Transverse colon (tissue), 4 donors: ENCODE data around the gene MUC5B. TPM values are rescaled to one million over a fixed set of nuclear protein-coding genes. Genes with fewer than 3 reads are reported as not detected.

Experiments used
- DNase-seq: peaks from one replicate; pipeline ENCODE4 v3.0.0-alpha.2; 2019
- H3K27ac ChIP-seq, 4 donors: fragments of 200-600 bp; sonication (generic); 2 replicates each; pipeline ENCODE4 v1.5.1; 2016 to 2018; ENCODE audit warnings: inconsistent platforms in 4 of 4
- H3K27me3 ChIP-seq: fragments of 200-600 bp; sonication (generic); 2 replicates; pipeline ENCODE4 v1.5.1; 2017; ENCODE audit warnings: inconsistent platforms
- H3K36me3 ChIP-seq, 4 donors: fragments of 200-600 bp; sonication (generic); 2 replicates each; pipeline ENCODE4 v1.5.1; 2017 to 2019; ENCODE audit warnings: inconsistent platforms in 4 of 4
- H3K4me1 ChIP-seq, 4 donors: fragments of 200-600 bp; sonication (generic); 2 replicates each; pipeline ENCODE4 v1.5.1; 2017 to 2020; ENCODE audit warnings: inconsistent platforms in 4 of 4
- H3K4me3 ChIP-seq, 4 donors: fragments of 200-600 bp; sonication (generic); 1 replicate in 1 of 4; 2 replicates in 3 of 4; pipeline versions ENCODE4 v1.5.1 to v1.6.1; 2017 to 2019; ENCODE audit warnings: inconsistent platforms in 4 of 4
- H3K9me3 ChIP-seq, 2 donors: fragments of 200-600 bp; sonication (generic); 2 replicates each; pipeline ENCODE4 v1.5.1; 2017 to 2019; ENCODE audit warnings: inconsistent platforms in 2 of 2
- EP300 ChIP-seq: sonication (generic); formaldehyde crosslinking; IDR thresholded peaks from one replicate; pipeline ENCODE4 v1.6.1; 2017; ENCODE audit warnings: antibody characterized with exemption, low read depth
- POLR2A ChIP-seq: fragments of 450-650 bp; IDR thresholded peaks from one replicate; pipeline ENCODE4 v1.6.1; 2016; ENCODE audit warnings: antibody characterized with exemption, mild to moderate bottlenecking, moderate library complexity
- POLR2AphosphoS5 ChIP-seq, 3 donors: sonication (generic); formaldehyde crosslinking; IDR thresholded peaks; one replicate each; pipeline ENCODE4 v1.6.1; 2016; ENCODE audit warnings: antibody characterized with exemption in 3 of 3
- WGBS, 2 donors: methylation state at CpG; one replicate each; pipeline ENCODE4 v1.1.5; 2018; ENCODE audit warnings: low coverage in 1 of 2; 5-methylcytosine and 5-hydroxymethylcytosine counted together
- in situ Hi-C, 4 donors: fragments of 200-750 bp; cut with MboI; loops; one replicate each; pipeline versions ENCODE4 v1.15.0 to v1.15.1; 2017; ENCODE audit warnings: low sequenced_read_pairs in 3 of 4, low pct_ligation_motif_present in 1 of 4, low pct_unique_long_range_greater_than_20kb in 1 of 4
- intact Hi-C: fragments of 100-400 bp; cut with DNase I; formaldehyde crosslinking; loops from one replicate; pipeline ENCODE4 v1.15.1; 2023; ENCODE audit warnings: low total_unique reads
- small RNA-seq, 4 donors: library from RNA; depleted of rRNA; stranded (forward); fragments of <200 nt; gene quantifications; one replicate each; pipeline ENCODE3, GENCODE V24; 2016
- total RNA-seq, 4 donors: library from RNA; depleted of rRNA; stranded (reverse); fragments of >200 nt; gene quantifications; one replicate each; pipeline ENCODE4 v1.1.0, GENCODE V29; 2016
- TF ChIP-seq, protein P1 (sequence below), 5 experiments: fragments of 200-600 bp in 3 of 5; fragments of 450-650 bp in 2 of 5; sonication (generic) in 3 of 5; IDR thresholded peaks; 1 replicate in 2 of 5; 2 replicates in 3 of 5; pipeline ENCODE4 v1.5.1; 2016 to 2017; ENCODE audit warnings: antibody characterized with exemption in 5 of 5, inconsistent platforms in 3 of 5, mild to moderate bottlenecking in 2 of 5, moderate library complexity in 1 of 5

MUC5B gene
- total RNA-seq, 4 donors from 2014 or later = 58.0 to 825 (median 85.6) TPM

DNA sequence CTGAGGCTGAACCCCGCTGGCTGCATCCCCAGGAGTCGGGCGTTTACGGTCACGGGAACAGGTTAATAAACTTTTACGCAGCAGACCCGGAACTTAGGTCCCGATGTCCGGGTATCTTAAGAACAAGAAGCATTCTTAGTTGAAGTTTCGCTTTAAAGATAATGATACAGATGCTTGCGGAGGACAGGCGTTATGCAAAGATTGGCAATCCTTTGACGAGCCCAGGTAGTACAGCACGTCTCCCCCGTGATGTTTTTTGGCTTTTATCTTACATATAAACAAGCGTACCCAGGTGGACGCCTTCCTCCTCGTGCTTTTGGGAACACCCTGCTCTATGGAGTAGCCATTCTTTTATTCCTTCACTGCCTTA is 87.4 kb downstream of the MUC5B start:
- Histone ChIP-seq H3K36me3 (no peaks in the 10 kb centered on the region), H3K4me3 (peak overlapping the region; percentile 56 to 89 (median 76)), H3K9me3 (no peaks in the 10 kb centered on the region), H3K27ac (peak overlapping the region; percentile 93 to 96 (median 94)), H3K4me1 (peaks cover 15 to 47% (median 40%) of the 10 kb centered on the region in 4 donors), H3K27me3 (no peaks in the 10 kb centered on the region)
- intact Hi-C loops = no loop called here
- in situ Hi-C loops = no loop called here
- 45 to 68% methylated on average over 8 to 18 of the region's 18 CpGs for WGBS, 2 donors
- TF ChIP-seq POLR2A = no peak
- no peak for TF ChIP-seq POLR2AphosphoS5 (IDR thresholded peaks at IDR 0.05)
- TF ChIP-seq EP300 = no peak
- TF ChIP-seq, protein P1, sequence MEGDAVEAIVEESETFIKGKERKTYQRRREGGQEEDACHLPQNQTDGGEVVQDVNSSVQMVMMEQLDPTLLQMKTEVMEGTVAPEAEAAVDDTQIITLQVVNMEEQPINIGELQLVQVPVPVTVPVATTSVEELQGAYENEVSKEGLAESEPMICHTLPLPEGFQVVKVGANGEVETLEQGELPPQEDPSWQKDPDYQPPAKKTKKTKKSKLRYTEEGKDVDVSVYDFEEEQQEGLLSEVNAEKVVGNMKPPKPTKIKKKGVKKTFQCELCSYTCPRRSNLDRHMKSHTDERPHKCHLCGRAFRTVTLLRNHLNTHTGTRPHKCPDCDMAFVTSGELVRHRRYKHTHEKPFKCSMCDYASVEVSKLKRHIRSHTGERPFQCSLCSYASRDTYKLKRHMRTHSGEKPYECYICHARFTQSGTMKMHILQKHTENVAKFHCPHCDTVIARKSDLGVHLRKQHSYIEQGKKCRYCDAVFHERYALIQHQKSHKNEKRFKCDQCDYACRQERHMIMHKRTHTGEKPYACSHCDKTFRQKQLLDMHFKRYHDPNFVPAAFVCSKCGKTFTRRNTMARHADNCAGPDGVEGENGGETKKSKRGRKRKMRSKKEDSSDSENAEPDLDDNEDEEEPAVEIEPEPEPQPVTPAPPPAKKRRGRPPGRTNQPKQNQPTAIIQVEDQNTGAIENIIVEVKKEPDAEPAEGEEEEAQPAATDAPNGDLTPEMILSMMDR (IDR thresholded peaks at IDR 0.05) = no peak
- DNase-seq = peak; percentile 43

- H3K27me3 ChIP-seq = no peaks in the 10 kb centered on the region
- H3K4me3 ChIP-seq = peak overlapping the region in 2 of 4 donors; percentile 63 to 88
- TF ChIP-seq, protein P1 (IDR thresholded peaks at IDR 0.05) = no peak
- TF ChIP-seq POLR2AphosphoS5 (IDR thresholded peaks at IDR 0.05) = no peak
- TF ChIP-seq POLR2A = no peak
- in situ Hi-C loops (no loop called here), intact Hi-C loops (no loop called here)
- no peaks in the 10 kb centered on the region for H3K36me3 ChIP-seq
- no peak for DNase-seq
- H3K9me3 ChIP-seq = no peaks in the 10 kb centered on the region
- WGBS, 2 donors = 72 to 80% methylated on average over 9 to 15 of the region's 15 CpGs
- H3K27ac ChIP-seq = peak overlapping the region; percentile 93 to 96 (median 94)
- peaks cover 15 to 41% (median 35%) of the 10 kb centered on the region in 4 donors for H3K4me1 ChIP-seq
These were observed 88.1 kb downstream of the MUC5B start for GRCh38 chr11:1310772-1311468.

Small RNA genes within 50 kb of the gene (small RNA-seq; reads per million reads assigned to genes)
- 0 to 1.5 (median 0.55) reads per million in 4 donors for gene MIR6744

Other genes with a start within 250 kb of the MUC5B start
- not detected for gene MUC6, start 186.3 kb upstream of the MUC5B start, total RNA-seq
- gene MUC2, start 148.2 kb upstream of the MUC5B start, total RNA-seq = 100 to 1,000 TPM; 269 to 910 (median 671) TPM
- gene MUC5AC, start 65.1 kb upstream of the MUC5B start, total RNA-seq = not detected
- gene TOLLIP, start 86.6 kb downstream of the MUC5B start, total RNA-seq = 100 to 1,000 TPM in 1 of 4 donors, 10 to 100 TPM in 3; 25.9 to 132 (median 50.4) TPM
- 1 to 10 TPM in 1 of 4 donors, under 1 TPM in 2, not detected in 1; 0.14 to 1.8 (median 0.95) TPM for gene BRSK2, start 166.9 kb downstream of the MUC5B start, total RNA-seq